ENCODE measurements around the gene ZCCHC7.
"Not testable (repeated sequence)": the region's sequence is repeated elsewhere in the genome, so short reads cannot be mapped to it uniquely, and the experiment has no call there.

Gene ZCCHC7

GRCh38 chr9:37373621-37374020 is 253.2 kb downstream of the ZCCHC7 start:
- DNase-seq (ENCODE audit: low read depth) = no peak

DNA sequence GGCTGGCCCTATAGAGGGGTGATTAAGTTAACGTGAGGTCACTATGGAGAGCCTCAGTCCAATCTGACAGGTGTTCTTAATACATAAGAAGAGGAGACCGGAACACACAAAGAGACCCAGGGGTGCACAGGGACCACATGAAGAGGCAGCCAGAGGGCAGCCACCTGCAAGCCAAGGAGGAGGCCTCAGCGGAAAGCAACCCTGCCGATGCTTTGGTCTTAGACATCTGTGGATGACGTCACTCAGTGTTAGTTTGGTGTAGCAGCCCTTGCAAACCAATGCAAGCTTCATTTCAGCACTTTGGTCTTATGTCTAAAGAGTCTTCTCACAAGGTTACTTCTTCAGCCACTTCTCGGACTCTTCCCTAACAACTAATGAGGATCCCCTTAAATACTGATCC is 254.5 kb downstream of the ZCCHC7 start:
- no peak for DNase-seq (ENCODE audit: low read depth)

DNA sequence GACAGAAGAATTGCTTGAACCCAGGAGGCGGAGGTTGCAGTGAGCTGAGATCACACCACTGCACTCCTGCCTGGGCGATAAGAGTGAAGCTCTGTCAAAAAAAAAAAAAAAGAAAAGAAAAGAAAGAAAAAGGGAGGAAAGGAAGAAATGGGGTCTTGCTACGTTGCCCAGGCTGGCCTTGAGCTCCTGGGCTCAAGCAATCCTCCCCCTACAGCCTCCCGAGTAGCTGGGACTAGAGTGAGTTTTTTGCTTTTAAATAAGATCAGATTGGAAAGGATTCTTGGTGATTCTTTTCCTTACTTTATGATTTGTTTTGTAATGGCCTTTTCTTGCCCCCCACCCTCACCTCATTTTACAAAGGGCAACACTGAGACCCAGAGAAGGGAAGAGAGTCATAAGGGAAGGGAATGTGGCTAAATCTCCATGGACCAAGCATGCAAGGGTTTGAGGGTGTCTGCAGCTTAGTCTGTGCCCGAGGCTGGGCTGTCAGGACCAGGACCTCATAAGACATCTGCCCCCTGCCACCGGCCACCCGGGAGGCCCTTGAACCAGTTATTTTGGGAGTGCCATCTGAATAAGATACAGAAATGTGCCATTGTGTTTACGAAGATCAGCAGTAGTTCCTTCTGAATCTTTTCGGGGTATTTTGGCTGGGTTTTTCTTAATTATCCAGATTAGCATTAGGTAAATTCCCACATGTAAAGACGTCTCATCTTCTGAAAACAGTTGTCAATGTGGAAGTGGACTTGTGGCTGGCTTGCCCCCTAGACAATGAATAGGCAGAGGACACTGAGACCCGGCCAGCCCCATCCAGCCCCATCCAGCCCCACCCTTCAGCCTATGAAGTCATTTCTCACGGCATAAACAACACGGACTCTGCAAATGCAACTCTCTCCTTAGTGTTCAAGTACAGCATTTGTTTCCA is 257.6 kb downstream of the ZCCHC7 start:
- no peak for DNase-seq (ENCODE audit: low read depth)

- DNase-seq (ENCODE audit: low read depth) = no peak
Observed at GRCh38 chr9:37378613-37379004, 258.2 kb downstream of the ZCCHC7 start.

DNA sequence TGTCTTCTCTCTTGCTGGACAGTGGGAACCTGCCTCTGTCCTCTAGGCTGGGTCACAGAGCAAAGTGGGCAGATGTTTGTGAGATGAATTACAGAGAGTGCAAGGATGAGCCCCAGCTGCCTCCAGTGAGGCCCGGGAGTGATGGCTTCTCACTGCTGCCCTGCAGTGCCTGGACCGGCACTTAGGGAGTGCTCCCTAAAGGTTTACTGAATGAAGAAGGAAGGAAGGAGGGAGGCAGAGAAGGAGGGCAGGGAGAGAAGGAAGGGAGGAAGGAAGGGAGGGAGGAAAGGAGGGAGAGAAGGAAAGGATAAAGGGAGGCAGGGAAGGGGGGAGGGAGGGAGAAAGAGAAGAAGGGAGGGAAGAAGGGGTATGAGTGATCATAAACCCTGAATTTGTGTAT is 259.5 kb downstream of the ZCCHC7 start:
- DNase-seq (ENCODE audit: low read depth) = no peak

DNA sequence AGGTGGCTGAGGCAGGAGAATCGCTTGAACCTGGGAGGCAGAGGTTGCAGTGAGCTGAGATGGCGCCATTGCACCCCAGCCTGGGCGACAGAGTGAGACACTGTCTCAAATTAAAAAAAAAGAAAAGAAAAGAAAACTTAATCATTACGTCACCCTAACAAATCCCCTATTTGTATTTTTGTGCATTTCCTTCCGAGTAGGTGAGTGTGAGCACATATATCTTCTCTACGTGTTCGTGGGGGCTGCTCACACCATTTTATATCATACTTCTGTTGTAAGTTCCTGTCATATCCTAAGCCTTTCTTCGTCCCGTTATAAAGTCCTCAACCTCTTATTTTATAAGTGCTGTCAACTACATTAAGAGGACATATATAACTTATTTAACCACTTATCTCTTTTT is 260.2 kb downstream of the ZCCHC7 start:
- DNase-seq (ENCODE audit: low read depth) = no peak

DNA sequence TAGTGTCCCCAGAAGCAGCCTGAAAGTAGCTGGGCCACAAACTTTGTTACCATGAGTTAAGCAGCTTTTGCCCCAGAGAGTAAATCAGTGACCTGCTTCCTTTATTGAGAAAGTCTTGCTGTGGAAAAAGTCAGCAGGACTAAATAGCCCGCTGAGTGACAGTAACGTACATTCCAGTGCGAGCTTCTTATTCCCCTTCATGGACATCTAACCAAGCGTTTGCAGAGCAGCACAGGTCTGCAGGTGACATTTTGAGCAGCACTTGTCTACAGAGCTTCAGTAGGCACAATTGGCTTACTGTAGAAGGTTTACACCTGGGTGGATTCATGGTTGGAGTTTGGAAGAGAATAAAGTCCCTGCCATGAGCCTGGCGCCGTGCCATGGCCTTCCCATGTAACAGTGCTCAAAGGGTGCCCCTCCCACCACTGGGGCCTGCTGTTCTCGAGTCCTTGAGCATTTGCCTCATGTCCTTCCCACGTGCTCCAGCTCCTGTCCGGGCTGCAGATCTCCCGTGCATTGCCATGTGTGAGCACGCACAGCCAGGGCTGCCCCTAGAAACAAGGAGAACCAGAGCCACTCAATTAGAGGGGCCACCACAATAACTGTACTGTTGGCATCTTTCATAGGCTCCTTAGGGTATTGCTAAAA is 260.8 kb downstream of the ZCCHC7 start:
- no peak for DNase-seq (ENCODE audit: low read depth)

DNA sequence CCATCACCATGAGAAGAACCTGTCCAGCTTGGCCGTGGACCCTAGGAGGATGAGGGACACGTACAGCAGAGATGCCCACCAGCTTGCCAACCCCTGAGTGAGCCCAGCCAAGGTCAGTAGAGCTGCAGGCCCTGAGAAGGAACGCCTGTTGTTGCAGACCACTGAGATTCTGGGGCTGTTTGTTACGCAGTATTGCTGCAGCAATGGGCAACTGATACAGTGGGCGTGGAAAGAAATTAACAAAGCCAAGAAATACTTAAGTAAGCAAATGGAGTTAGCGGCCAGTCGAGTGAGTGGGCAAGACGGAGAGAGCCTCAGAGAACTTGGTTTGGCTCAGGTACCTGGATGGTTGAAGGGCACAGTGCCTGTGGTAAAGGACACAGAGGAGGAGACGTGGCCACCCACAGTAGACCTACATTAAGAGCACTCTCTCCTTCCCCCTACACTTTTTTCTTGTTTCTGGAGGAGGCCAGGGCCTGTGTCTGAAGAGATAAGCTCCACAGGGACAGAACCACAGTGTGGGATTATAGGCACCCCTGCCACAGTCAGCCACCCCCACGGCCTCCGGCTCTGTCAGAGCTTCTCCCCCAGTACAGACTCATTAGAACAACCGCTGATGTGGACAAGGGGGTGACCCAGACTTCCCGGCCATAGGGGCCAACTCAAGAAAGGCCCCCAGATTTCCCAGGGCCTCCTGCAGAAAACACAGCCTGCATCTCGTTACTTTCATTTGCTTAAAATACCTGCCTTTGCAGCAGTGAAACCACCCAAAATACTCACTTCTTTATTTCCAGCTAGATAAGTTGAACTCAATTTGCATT is 262.0 kb downstream of the ZCCHC7 start:
- DNase-seq (ENCODE audit: low read depth) = no peak

DNA sequence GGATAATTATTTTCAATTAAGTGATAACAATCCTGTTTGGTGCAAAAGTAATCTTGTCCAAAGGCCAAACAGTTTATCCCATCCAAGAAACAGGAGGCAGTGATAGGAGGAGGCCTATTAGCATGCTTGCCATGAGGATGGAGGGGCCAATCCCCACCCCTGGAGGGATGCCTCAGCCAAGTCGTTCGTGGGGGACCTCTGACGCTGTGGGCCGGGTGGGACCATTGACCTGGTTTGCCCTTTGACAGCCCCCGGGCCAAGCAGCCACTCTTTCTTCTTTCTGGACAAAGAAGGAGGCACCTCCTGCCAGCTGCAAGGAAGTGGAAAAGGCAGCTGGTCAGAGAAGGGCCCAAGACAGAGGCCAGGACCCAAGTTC is 262.6 kb downstream of the ZCCHC7 start:
- no peak for DNase-seq (ENCODE audit: low read depth)

GRCh38 chr9:37383393-37383792 is 263.0 kb downstream of the ZCCHC7 start:
- DNase-seq (ENCODE audit: low read depth) = no peak

GRCh38 chr9:37383876-37384746 is 263.7 kb downstream of the ZCCHC7 start:
- no peak for DNase-seq (ENCODE audit: low read depth)

DNA sequence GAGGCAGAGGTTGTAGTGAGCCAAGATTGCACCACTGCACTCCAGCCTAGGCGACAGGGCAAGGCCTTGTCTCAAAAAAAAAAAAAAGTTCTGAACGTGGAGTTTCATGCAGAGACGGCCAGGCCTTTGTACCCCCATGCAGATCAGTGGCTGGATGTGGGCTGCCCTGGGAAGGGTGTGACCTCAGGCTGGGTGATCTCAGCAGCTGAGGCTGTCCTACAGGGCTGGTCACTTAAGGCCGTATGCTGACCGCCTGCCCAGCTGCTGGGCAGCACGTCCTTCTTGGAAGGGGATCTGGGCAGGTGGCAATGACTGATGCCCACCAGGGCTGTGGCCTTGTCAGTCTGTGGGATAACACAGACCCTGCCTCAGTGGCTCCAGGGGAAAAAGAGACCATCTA is 264.9 kb downstream of the ZCCHC7 start:
- no peak for DNase-seq (ENCODE audit: low read depth)

GRCh38 chr9:37386988-37387387 is 266.6 kb downstream of the ZCCHC7 start:
- DNase-seq (ENCODE audit: low read depth) = no peak

GRCh38 chr9:37390759-37391158 is 270.4 kb downstream of the ZCCHC7 start:
- DNase-seq (ENCODE audit: low read depth) = peak; percentile 9

DNA sequence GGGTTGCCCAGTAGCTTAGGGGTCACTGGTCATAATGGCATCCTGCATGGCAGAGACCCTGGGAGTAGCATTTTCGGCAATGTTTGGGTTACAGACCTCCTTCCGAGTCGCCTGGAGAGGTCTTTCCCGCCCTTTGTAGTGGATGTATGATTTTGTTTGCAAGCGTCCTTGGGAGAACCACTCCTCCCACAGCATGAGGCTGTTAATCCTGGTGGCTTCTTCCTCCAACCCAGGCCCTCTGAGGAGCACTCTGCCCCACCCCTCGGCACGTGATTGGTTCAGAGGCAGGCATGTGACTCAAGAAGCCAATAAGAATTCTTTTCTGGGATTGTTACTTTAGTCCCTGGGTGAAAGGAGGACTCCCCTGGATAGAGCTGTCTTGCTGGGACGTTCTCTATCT is 271.9 kb downstream of the ZCCHC7 start:
- DNase-seq (ENCODE audit: low read depth) = no peak

DNA sequence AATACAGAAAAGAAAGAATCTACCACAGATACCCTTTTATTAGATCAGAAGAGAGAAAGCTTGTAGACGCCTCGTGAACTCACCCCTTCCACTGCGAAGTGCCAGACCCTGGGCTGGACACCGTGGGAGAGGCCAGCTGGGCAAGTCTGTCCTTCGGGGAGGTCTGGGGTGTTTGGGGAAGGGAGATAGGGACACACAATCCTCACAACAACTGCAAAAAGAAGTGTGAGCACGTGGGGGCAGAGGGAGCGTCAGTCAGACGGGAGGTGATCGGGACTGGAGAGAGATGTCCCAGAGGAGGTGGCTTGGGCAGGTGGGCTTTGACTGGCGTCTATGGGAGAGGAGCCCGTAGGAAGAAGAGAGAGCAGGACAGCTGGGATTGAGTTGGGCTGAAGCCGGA is 274.9 kb downstream of the ZCCHC7 start:
- no peak for DNase-seq (ENCODE audit: low read depth)

DNA sequence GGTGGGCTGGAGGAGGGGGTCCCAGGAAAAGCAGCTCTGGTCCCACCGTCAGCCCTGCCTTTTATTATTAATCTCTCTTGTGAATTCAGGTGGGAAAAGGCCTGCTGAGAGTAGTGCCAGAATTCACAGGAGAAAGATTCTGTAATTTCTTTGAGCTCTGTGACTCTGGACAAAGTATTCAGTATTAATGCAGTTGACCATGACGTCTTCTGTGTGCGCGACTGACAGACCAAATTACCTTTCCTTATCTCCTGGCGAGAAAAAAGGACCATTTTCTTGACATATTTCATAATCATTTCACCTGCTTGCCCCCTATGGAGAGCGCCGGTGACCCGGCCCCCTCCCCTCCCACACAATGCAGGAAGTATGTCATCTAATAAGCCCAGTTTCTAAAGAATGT is 275.3 kb downstream of the ZCCHC7 start:
- no peak for DNase-seq (ENCODE audit: low read depth)

DNA sequence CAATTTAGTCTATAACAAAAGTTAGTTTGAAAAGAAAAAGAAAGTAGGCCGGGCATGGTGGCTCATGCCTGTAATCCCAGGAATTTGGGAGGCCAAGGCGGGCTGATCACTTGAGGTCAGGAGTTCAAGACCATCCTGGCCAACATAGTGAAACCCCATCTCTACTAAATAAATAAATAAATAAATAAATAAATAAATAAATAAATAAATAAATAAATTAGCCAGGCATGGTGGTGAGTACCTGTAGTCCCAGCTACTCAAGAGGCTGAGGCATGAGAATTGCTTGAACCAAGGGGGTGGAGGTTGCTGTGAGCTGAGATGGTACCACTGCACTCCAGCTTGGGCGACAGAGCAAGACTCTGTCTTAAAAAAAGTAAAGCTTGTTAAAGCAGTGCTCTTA is 277.6 kb downstream of the ZCCHC7 start:
- not testable (repeated sequence) for DNase-seq (ENCODE audit: low read depth)

- no peak for DNase-seq (ENCODE audit: low read depth)
Observed at GRCh38 chr9:37398464-37399025, 278.2 kb downstream of the ZCCHC7 start.

DNA sequence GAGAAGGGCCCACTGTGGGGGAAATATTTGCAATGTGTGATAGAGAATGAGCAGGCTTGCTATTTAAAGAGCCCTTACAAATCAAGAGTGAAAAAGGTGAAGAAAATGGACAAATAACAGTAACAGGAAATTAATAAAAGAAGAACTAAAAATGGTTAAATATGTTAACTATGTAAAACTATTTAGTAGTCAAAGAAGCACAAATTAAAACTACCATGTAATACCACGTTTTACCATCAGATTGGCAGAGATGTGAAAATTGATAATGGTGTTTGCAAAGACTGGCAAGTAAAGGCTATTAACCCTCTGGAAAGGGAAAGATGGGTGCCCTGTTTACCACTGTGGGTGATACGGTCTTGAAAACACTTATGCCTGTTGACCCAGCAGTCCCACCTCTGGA is 279.0 kb downstream of the ZCCHC7 start:
- DNase-seq (ENCODE audit: low read depth) = no peak

DNA sequence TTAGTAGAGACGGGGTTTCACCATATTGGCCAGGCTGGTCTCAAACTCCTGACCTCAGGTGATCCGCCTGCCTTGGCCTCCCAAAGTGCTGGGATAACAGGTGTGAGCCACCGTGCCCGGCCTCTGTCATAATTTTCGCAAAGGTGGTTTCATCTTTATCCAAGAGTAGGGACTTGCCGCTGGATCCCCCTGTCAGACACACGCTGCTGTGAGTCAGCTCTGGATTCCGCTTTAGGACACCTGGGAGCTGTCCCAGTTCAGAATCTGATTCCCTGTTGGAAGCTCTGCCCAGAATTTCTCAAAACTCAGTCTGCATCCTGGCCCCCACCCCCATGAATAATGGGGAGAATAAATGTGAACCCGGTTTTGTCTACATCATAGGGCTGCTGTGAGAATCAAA is 284.2 kb downstream of the ZCCHC7 start:
- no peak for DNase-seq (ENCODE audit: low read depth)
